H1 (cell line): Measurements from ENCODE around the gene OR10C1. TPM values are rescaled to one million over a fixed set of nuclear protein-coding genes. Genes with fewer than 3 reads are reported as not detected.

Experiments used
- CTCF ChIA-PET: fragments of 300-600 bp; sonication (Branson Sonifier 250); formaldehyde crosslinking; loops from one replicate; lab custom pipeline; 2021; ENCODE audit not compliant: partially characterized antibody; lab: Charles Lee
- POLR2A ChIA-PET: fragments of 300-600 bp; sonication (Branson Sonifier 250); formaldehyde crosslinking; loops from one replicate; lab custom pipeline; 2021; ENCODE audit warnings: inconsistent platforms; ENCODE audit not compliant: partially characterized antibody; lab: Charles Lee
- DNase-seq, 2 experiments: peaks; one replicate each; pipeline versions ENCODE4 v3.0.0 to v3.0.0-alpha.2; 2010 to 2022; ENCODE audit warnings: low spot score in 2 of 2, low read depth in 1 of 2, mixed read lengths in 1 of 2
- FAIRE-seq: peaks from 2 replicates; lab custom pipeline; 2011; peaks lifted over from hg19 to GRCh38; lab: Jason Lieb, UNC
- H2AFZ ChIP-seq: 2 replicates; pipeline ENCODE4 v1.8.1; 2012; ENCODE audit warnings: low read length, inconsistent platforms
- H2AK5ac ChIP-seq: 2 replicates; pipeline ENCODE4 v1.6.1; 2013; ENCODE audit warnings: low read depth, low read length
- H2BK120ac ChIP-seq: replicated peaks from 2 replicates; pipeline ENCODE3; 2013; ENCODE audit warnings: low read depth, low read length, inconsistent platforms
- H2BK12ac ChIP-seq: 2 replicates; pipeline ENCODE4 v1.6.1; 2013; ENCODE audit warnings: low read depth, low read length
- H2BK15ac ChIP-seq: 2 replicates; pipeline ENCODE4 v1.6.1; 2013; ENCODE audit warnings: low read length
- H2BK20ac ChIP-seq: 2 replicates; pipeline ENCODE4 v1.6.1; 2013; ENCODE audit warnings: low read length
- H2BK5ac ChIP-seq: 2 replicates; pipeline ENCODE4 v1.6.1; 2013; ENCODE audit warnings: low read depth, low read length
- H3K14ac ChIP-seq: 2 replicates; pipeline ENCODE4 v1.6.1; 2013; ENCODE audit warnings: inconsistent platforms; ENCODE audit not compliant: insufficient read length
- H3K18ac ChIP-seq: 2 replicates; pipeline ENCODE4 v1.6.1; 2013; ENCODE audit warnings: low read length; ENCODE audit errors: extremely low read depth
- H3K23ac ChIP-seq: 2 replicates; pipeline ENCODE4 v1.6.1; 2013; ENCODE audit warnings: inconsistent platforms; ENCODE audit not compliant: insufficient read length
- H3K23me2 ChIP-seq: 2 replicates; pipeline ENCODE4 v1.6.1; 2013; ENCODE audit warnings: low read depth, low read length
- H3K27ac ChIP-seq: 2 replicates; pipeline ENCODE4 v1.6.1; 2011; ENCODE audit warnings: low read depth, low read length, inconsistent platforms
- H3K27me3 ChIP-seq, 4 experiments: replicated peaks in 1 of 4; 1 replicate in 1 of 4; 2 replicates in 3 of 4; pipeline versions ENCODE4 v1.6.1 to v1.8.1; 2011 to 2013; ENCODE audit warnings: low read length in 3 of 4, mild to moderate bottlenecking in 3 of 4, inconsistent platforms in 2 of 4, mixed read lengths in 2 of 4, moderate library complexity in 1 of 4; ENCODE audit not compliant: control insufficient read depth in 3 of 4, insufficient read depth in 3 of 4; ENCODE audit errors: extremely low read depth in 1 of 4
- H3K36me3 ChIP-seq, 4 experiments: 2 replicates each; pipeline versions ENCODE4 v1.6.1 to v1.8.1; 2011 to 2013; ENCODE audit warnings: mild to moderate bottlenecking in 4 of 4, low read length in 3 of 4, moderate library complexity in 2 of 4, control low read depth in 1 of 4, inconsistent platforms in 1 of 4; ENCODE audit not compliant: insufficient read depth in 4 of 4, control insufficient read depth in 2 of 4
- H3K4ac ChIP-seq: replicated peaks from 2 replicates; pipeline ENCODE3; 2013; ENCODE audit warnings: low read length, low read depth, mixed read lengths, inconsistent platforms; ENCODE audit not compliant: insufficient read length
- H3K4me1 ChIP-seq, 4 experiments: replicated peaks in 1 of 4; 1 replicate in 1 of 4; 2 replicates in 3 of 4; pipeline versions ENCODE4 v1.6.1 to v1.8.1; 2011 to 2013; ENCODE audit warnings: low read length in 3 of 4, inconsistent platforms in 2 of 4, mixed read lengths in 1 of 4; ENCODE audit not compliant: insufficient read depth in 4 of 4, control insufficient read depth in 3 of 4
- H3K4me2 ChIP-seq, 2 experiments: 2 replicates each; pipeline versions ENCODE4 v1.6.1 to v1.8.1; 2011 to 2013; ENCODE audit warnings: low read depth in 2 of 2, low read length in 2 of 2, control low read depth in 1 of 2, inconsistent platforms in 1 of 2, mild to moderate bottlenecking in 1 of 2; ENCODE audit not compliant: insufficient read depth in 1 of 2
- H3K4me3 ChIP-seq, 4 experiments: fragments of 200-600, 300-600 bp in 1 of 4; sonication (generic), shearing (Covaris generic), sonication (Bioruptor Twin) in 1 of 4; 2 replicates each; pipeline versions ENCODE4 v1.5.1 to v1.8.1; 2011 to 2016; ENCODE audit warnings: low read length in 4 of 4, low read depth in 3 of 4, control low read depth in 2 of 4, inconsistent platforms in 2 of 4, mild to moderate bottlenecking in 2 of 4, mixed read lengths in 1 of 4, moderate library complexity in 1 of 4; ENCODE audit not compliant: insufficient read depth in 2 of 4; ENCODE audit errors: extremely low read depth in 1 of 4
- H3K56ac ChIP-seq: replicated peaks from 2 replicates; pipeline ENCODE3; 2013; ENCODE audit warnings: low read depth, mild to moderate bottlenecking, mixed read lengths, low read length, inconsistent platforms; ENCODE audit not compliant: insufficient read length
- H3K79me1 ChIP-seq: 2 replicates; pipeline ENCODE4 v1.6.1; 2013; ENCODE audit warnings: low read depth, low read length, control low read depth
- H3K79me2 ChIP-seq, 2 experiments: 2 replicates each; pipeline versions ENCODE4 v1.6.1 to v1.8.1; 2012 to 2013; ENCODE audit warnings: low read length in 2 of 2, mild to moderate bottlenecking in 2 of 2, inconsistent platforms in 1 of 2; ENCODE audit not compliant: insufficient read depth in 2 of 2, control insufficient read depth in 1 of 2
- H3K9ac ChIP-seq, 4 experiments: replicated peaks in 1 of 4; 1 replicate in 1 of 4; 2 replicates in 3 of 4; pipeline versions ENCODE4 v1.6.1 to v1.8.1; 2011 to 2013; ENCODE audit warnings: low read depth in 3 of 4, low read length in 3 of 4, control low read depth in 2 of 4, mild to moderate bottlenecking in 2 of 4, moderate library complexity in 2 of 4, inconsistent platforms in 1 of 4; ENCODE audit errors: extremely low read depth in 1 of 4
- H3K9me3 ChIP-seq, 2 experiments: 2 replicates each; pipeline versions ENCODE4 v1.6.1 to v1.8.1; 2012 to 2013; ENCODE audit warnings: mild to moderate bottlenecking in 2 of 2, moderate library complexity in 2 of 2, control low read depth in 1 of 2, inconsistent platforms in 1 of 2, low read depth in 1 of 2, low read length in 1 of 2, mixed read lengths in 1 of 2; ENCODE audit not compliant: insufficient read depth in 2 of 2
- H4K20me1 ChIP-seq, 2 experiments: replicated peaks in 1 of 2; 2 replicates each; pipeline versions ENCODE3 to v1.8.1; 2011 to 2013; ENCODE audit warnings: inconsistent platforms in 2 of 2, low read length in 2 of 2, mild to moderate bottlenecking in 1 of 2; ENCODE audit not compliant: insufficient read depth in 2 of 2, control insufficient read depth in 1 of 2
- H4K5ac ChIP-seq: 2 replicates; pipeline ENCODE4 v1.6.1; 2013; ENCODE audit warnings: low read length, low read depth, mixed read lengths, inconsistent platforms; ENCODE audit not compliant: insufficient read length
- H4K8ac ChIP-seq: 2 replicates; pipeline ENCODE4 v1.8.0; 2013; ENCODE audit warnings: mild to moderate bottlenecking, moderate library complexity, low read length, inconsistent platforms; ENCODE audit not compliant: insufficient read depth; ENCODE audit errors: extremely low read depth
- H4K91ac ChIP-seq: replicated peaks from 2 replicates; pipeline ENCODE3; 2013; ENCODE audit warnings: low read length, mixed read lengths, inconsistent platforms; ENCODE audit not compliant: insufficient read length
- E2F6 ChIP-seq: IDR thresholded peaks from 2 replicates; pipeline ENCODE4 v1.6.1; 2012; ENCODE audit warnings: inconsistent platforms
- HDAC2 ChIP-seq, 2 experiments: fragments of 300-600 bp in 1 of 2; sonication (generic) in 1 of 2; IDR thresholded peaks; 2 replicates each; pipeline ENCODE4 v1.6.1; 2011 to 2012; ENCODE audit warnings: low read depth in 2 of 2, low read length in 2 of 2, mild to moderate bottlenecking in 2 of 2, moderate library complexity in 2 of 2, borderline replicate concordance in 1 of 2, inconsistent platforms in 1 of 2
- MAFK ChIP-seq: IDR thresholded peaks from 2 replicates; pipeline ENCODE4 v1.6.1; 2012; ENCODE audit warnings: low read depth, mild to moderate bottlenecking, improper control_type of control experiment, low read length
- PHF8 ChIP-seq: fragments of 200-600 bp; sonication (generic); conservative IDR thresholded peaks from 2 replicates; pipeline ENCODE4 v1.7.1; 2012; ENCODE audit warnings: low read depth, mild to moderate bottlenecking, inconsistent platforms, low read length, moderate library complexity
- SAP30 ChIP-seq: fragments of 300-600 bp; sonication (generic); IDR thresholded peaks from 2 replicates; pipeline ENCODE4 v1.7.1; 2012; ENCODE audit warnings: low read length, moderate library complexity, mild to moderate bottlenecking, inconsistent platforms; ENCODE audit not compliant: insufficient read depth, insufficient replicate concordance
- TAF7 ChIP-seq: optimal IDR thresholded peaks from 2 replicates; pipeline ENCODE3; 2011; ENCODE audit warnings: low read depth, mild to moderate bottlenecking, inconsistent platforms, low read length, moderate library complexity, borderline replicate concordance
- WGBS, 2 experiments: shearing (Covaris generic) in 1 of 2; methylation state at CpG; one replicate each; pipeline versions ENCODE4 v1.1.6 to v1.1.7; 2013 to 2015; ENCODE audit warnings: low lambda C conversion rate in 2 of 2, mixed read lengths in 2 of 2, inconsistent platforms in 1 of 2, low coverage in 1 of 2, missing lambda C conversion rate in 1 of 2; ENCODE audit not compliant: insufficient replicate concordance in 2 of 2, insufficient coverage in 1 of 2, insufficient read length in 1 of 2; ENCODE audit errors: extremely low coverage in 1 of 2, missing lambda C conversion rate in 1 of 2; 5-methylcytosine and 5-hydroxymethylcytosine counted together
- polyA plus RNA-seq, 7 experiments: library from polyadenylated mRNA; depleted of rRNA in 3 of 7; stranded (reverse) in 5 of 7; unstranded in 2 of 7; fragments of >200 nt in 5 of 7; fragments of 200-250 nt in 2 of 7; gene quantifications; 1 replicate in 5 of 7; 2 replicates in 1 of 7; 4 replicates in 1 of 7; pipeline versions ENCODE4 v1.2.1 to v1.2.3, GENCODE V29; 2011 to 2013; ENCODE audit warnings: missing spikeins in 2 of 7, mixed read lengths in 2 of 7
- total RNA-seq: library from RNA; stranded (reverse); fragmentation: NEBNext Ultra II Directional; extraction: Animal tissue kit (Norgen Biotek cat#: 25700); gene quantifications from 2 replicates; pipeline ENCODE4 v1.2.1, GENCODE V29; 2021
- TF ChIP-seq, protein P1 (sequence below): IDR thresholded peaks from 2 replicates; pipeline ENCODE4 v1.6.1; 2012; ENCODE audit warnings: inconsistent platforms

OR10C1 gene
- total and polyA plus RNA-seq, 2 of the 8 experiments (the other 6 are each of a cell fraction or from before 2014, with no cell fraction given), result not detected

- no peak for TF ChIP-seq HDAC2 (IDR thresholded peaks at IDR 0.05; ENCODE audit: borderline replicate concordance in 1 of 2, low read depth in 2 of 2, low read length in 2 of 2)
- TF ChIP-seq TAF7, result no peak
- no peak for TF ChIP-seq E2F6
- TF ChIP-seq MAFK, result no peak
- TF ChIP-seq PHF8, result no peak
- TF ChIP-seq, protein P1, sequence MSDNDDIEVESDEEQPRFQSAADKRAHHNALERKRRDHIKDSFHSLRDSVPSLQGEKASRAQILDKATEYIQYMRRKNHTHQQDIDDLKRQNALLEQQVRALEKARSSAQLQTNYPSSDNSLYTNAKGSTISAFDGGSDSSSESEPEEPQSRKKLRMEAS, result no peak
- no peak for TF ChIP-seq SAP30
- no peak for FAIRE-seq
Observed at GRCh38 chr6:29399525-29399924, 39.6 kb upstream of the OR10C1 start.

More at GRCh38 chr6:29399525-29399924, 39.6 kb upstream of the OR10C1 start:
- Histone ChIP-seq H3K23ac (no peak overlapping the region), H4K91ac (no peak overlapping the region), H2AK5ac (no peak overlapping the region), H2BK15ac (no peak overlapping the region), H2AFZ (no peak overlapping the region), H2BK5ac (no peak overlapping the region), H3K23me2 (no peaks in the 10 kb centered on the region), H3K4me1 (no peaks in the 10 kb centered on the region), H3K9ac (no peak overlapping the region), H3K36me3 (no peaks in the 10 kb centered on the region), H3K79me1 (no peaks in the 10 kb centered on the region), H3K4me3 (no peak overlapping the region), H3K4me2 (no peak overlapping the region), H4K5ac (no peak overlapping the region), H3K27ac (no peak overlapping the region), H4K20me1 (no peaks in the 10 kb centered on the region), H3K14ac (no peak overlapping the region), H3K56ac (no peak overlapping the region), H2BK120ac (no peak overlapping the region), H3K18ac (no peak overlapping the region), H3K27me3 (no peaks in the 10 kb centered on the region), H2BK12ac (no peak overlapping the region), H3K4ac (no peak overlapping the region), H3K79me2 (no peaks in the 10 kb centered on the region), H2BK20ac (no peak overlapping the region), H3K9me3 (no peaks in the 10 kb centered on the region), H4K8ac (no peak overlapping the region)
- ChIA-PET CTCF (no interaction called here), POLR2A (no interaction called here)
- WGBS, 2 experiments, result 94% methylated on average over 2 of the region's 2 CpGs; no CpG with 5 or more reads in 1 of the 2 experiments
- DNase-seq, result no peak
